Type B pancreatic cell (in vitro differentiated cells): ENCODE measurements around the gene SFT2D1. TPM values are rescaled to one million over a fixed set of nuclear protein-coding genes. Genes with fewer than 3 reads are reported as not detected.

Source experiments
- DNase-seq: peaks from one replicate; pipeline ENCODE4 v3.0.0; 2021; ENCODE audit warnings: mixed read lengths; ENCODE audit not compliant: unreplicated experiment; ENCODE audit errors: extremely low spot score
- H3K27ac Mint-ChIP-seq: 2 replicates; pipeline ENCODE4 v1.8.0; 2021; ENCODE audit warnings: mild to moderate bottlenecking, mixed read lengths
- H3K27me3 Mint-ChIP-seq: 2 replicates; pipeline ENCODE4 v1.8.0; 2021; ENCODE audit warnings: mixed read lengths
- H3K36me3 Mint-ChIP-seq: 2 replicates; pipeline ENCODE4 v1.8.0; 2021; ENCODE audit warnings: mixed read lengths
- H3K4me1 Mint-ChIP-seq: one replicate; pipeline ENCODE4 v1.8.0; 2021; ENCODE audit warnings: mixed read lengths; ENCODE audit not compliant: unreplicated experiment
- H3K4me3 Mint-ChIP-seq: 2 replicates; pipeline ENCODE4 v1.8.0; 2021; ENCODE audit warnings: mild to moderate bottlenecking, mixed read lengths
- H3K9me3 Mint-ChIP-seq: 2 replicates; pipeline ENCODE4 v1.8.0; 2021; ENCODE audit warnings: mixed read lengths
- CTCF ChIP-seq: fragments of 200-600 bp; sonication (generic); conservative IDR thresholded peaks from 2 replicates; pipeline ENCODE4 v1.5.0; 2021; ENCODE audit warnings: antibody characterized with exemption, mild to moderate bottlenecking
- total RNA-seq: library from RNA; stranded (reverse); gene quantifications from 2 replicates; pipeline ENCODE4 v1.2.1, GENCODE V29; 2021; ENCODE audit warnings: low replicate concordance

SFT2D1 gene
- total RNA-seq, 1 donor from 2014 or later, result 29.5 TPM

- no peak for DNase-seq
- no peaks in the 10 kb centered on the region for H3K9me3 Mint-ChIP-seq
- no peaks in the 10 kb centered on the region for H3K36me3 Mint-ChIP-seq
- H3K27me3 Mint-ChIP-seq, result no peaks in the 10 kb centered on the region
- peaks cover 5% of the 10 kb centered on the region for H3K4me1 Mint-ChIP-seq
- H3K4me3 Mint-ChIP-seq, result peak overlapping the region; percentile 92
- TF ChIP-seq CTCF, result no peak
- peak overlapping the region; percentile 86 for H3K27ac Mint-ChIP-seq
Observed at GRCh38 chr6:166381381-166381732, 39.0 kb upstream of the SFT2D1 start.

- no peak for DNase-seq
- Mint-ChIP-seq H3K4me1 (peaks cover 5% of the 10 kb centered on the region), H3K4me3 (no peak overlapping the region), H3K9me3 (no peaks in the 10 kb centered on the region), H3K27ac (no peak overlapping the region), H3K27me3 (no peaks in the 10 kb centered on the region), H3K36me3 (no peaks in the 10 kb centered on the region)
- TF ChIP-seq CTCF, result no peak
Observed at GRCh38 chr6:166379800-166380199, 37.5 kb upstream of the SFT2D1 start.

GRCh38 chr6:166379103-166379586 lies 36.8 kb upstream of the SFT2D1 start:
- no peaks in the 10 kb centered on the region for H3K9me3 Mint-ChIP-seq

GRCh38 chr6:166377721-166378120 lies 35.4 kb upstream of the SFT2D1 start:
- Mint-ChIP-seq H3K36me3 (no peaks in the 10 kb centered on the region), H3K27ac (no peak overlapping the region), H3K27me3 (no peaks in the 10 kb centered on the region), H3K4me3 (no peak overlapping the region), H3K4me1 (peaks cover 5% of the 10 kb centered on the region), H3K9me3 (no peaks in the 10 kb centered on the region)
- DNase-seq, result no peak
- no peak for TF ChIP-seq CTCF

More at GRCh38 chr6:166379103-166379586, 36.8 kb upstream of the SFT2D1 start:
- no peak for TF ChIP-seq CTCF
- H3K4me3 Mint-ChIP-seq, result no peak overlapping the region
- no peak for DNase-seq
- peaks cover 5% of the 10 kb centered on the region for H3K4me1 Mint-ChIP-seq
- no peaks in the 10 kb centered on the region for H3K36me3 Mint-ChIP-seq
- no peak overlapping the region for H3K27ac Mint-ChIP-seq
- no peaks in the 10 kb centered on the region for H3K27me3 Mint-ChIP-seq

GRCh38 chr6:166375013-166375412 lies 32.7 kb upstream of the SFT2D1 start:
- Mint-ChIP-seq H3K4me1 (no peaks in the 10 kb centered on the region), H3K27me3 (no peaks in the 10 kb centered on the region), H3K36me3 (no peaks in the 10 kb centered on the region), H3K9me3 (no peaks in the 10 kb centered on the region), H3K27ac (no peak overlapping the region), H3K4me3 (no peak overlapping the region)
- no peak for TF ChIP-seq CTCF
- no peak for DNase-seq

GRCh38 chr6:166370489-166370888 lies 28.1 kb upstream of the SFT2D1 start:
- TF ChIP-seq CTCF, result no peak
- Mint-ChIP-seq H3K27me3 (no peaks in the 10 kb centered on the region), H3K4me3 (no peak overlapping the region), H3K9me3 (no peaks in the 10 kb centered on the region), H3K27ac (no peak overlapping the region), H3K4me1 (no peaks in the 10 kb centered on the region), H3K36me3 (peaks cover 9% of the 10 kb centered on the region)
- no peak for DNase-seq
